Measurements from ENCODE around the gene FRMD4A.

The FRMD4A gene

DNA sequence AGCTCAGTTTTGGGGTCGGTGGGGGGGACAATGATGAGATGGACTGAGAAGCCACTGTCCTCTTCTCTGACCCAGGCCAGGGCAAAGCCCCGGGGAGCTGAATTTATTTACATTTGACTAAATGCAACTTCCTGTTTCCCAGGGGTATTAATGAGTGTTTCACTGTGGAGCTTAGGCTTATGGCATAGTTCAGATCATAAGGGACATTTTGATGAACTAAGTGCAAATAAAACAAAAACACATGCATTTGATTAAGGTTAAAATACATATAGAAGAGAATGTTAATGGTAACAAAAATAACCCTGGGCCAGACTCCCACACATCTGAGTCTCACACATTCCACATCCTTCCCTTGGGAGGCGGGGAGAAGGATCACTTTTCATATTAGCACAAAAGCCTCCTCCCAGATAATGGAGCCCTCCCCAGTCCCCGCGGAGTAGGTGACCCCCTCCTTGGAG is 320.6 kb downstream of the FRMD4A start:
- H3K27me3 ChIP-seq (replicated peaks): no peaks in the 10 kb centered on the region
- no peaks in the 10 kb centered on the region for H3K36me3 ChIP-seq (replicated peaks)
- in situ Hi-C loops (cut with HindIII; ENCODE audit: low pct_ligation_motif_present, low sequenced_read_pairs): no loop called here
- H3K4me3 ChIP-seq (ENCODE audit: low read depth, low read length): peak overlapping the region; percentile 59
- peak overlapping the region; percentile 99 for H3K27ac ChIP-seq
- peak; percentile 71 for DNase-seq
- TF ChIP-seq, protein P1, sequence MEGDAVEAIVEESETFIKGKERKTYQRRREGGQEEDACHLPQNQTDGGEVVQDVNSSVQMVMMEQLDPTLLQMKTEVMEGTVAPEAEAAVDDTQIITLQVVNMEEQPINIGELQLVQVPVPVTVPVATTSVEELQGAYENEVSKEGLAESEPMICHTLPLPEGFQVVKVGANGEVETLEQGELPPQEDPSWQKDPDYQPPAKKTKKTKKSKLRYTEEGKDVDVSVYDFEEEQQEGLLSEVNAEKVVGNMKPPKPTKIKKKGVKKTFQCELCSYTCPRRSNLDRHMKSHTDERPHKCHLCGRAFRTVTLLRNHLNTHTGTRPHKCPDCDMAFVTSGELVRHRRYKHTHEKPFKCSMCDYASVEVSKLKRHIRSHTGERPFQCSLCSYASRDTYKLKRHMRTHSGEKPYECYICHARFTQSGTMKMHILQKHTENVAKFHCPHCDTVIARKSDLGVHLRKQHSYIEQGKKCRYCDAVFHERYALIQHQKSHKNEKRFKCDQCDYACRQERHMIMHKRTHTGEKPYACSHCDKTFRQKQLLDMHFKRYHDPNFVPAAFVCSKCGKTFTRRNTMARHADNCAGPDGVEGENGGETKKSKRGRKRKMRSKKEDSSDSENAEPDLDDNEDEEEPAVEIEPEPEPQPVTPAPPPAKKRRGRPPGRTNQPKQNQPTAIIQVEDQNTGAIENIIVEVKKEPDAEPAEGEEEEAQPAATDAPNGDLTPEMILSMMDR (IDR thresholded peaks at IDR 0.05; ENCODE audit: low read depth, low read length, missing control alignments): no peak

- TF ChIP-seq, protein P1 (IDR thresholded peaks at IDR 0.05; ENCODE audit: low read depth, low read length, missing control alignments): no peak
- in situ Hi-C loops (cut with HindIII; ENCODE audit: low pct_ligation_motif_present, low sequenced_read_pairs): no loop called here
- Histone ChIP-seq H3K27ac (peak overlapping the region; percentile 99), H3K36me3 (replicated peaks) (no peaks in the 10 kb centered on the region), H3K4me3 (ENCODE audit: low read depth, low read length) (peak overlapping the region; percentile 59), H3K27me3 (replicated peaks) (no peaks in the 10 kb centered on the region)
- peak; percentile 69 for DNase-seq
Observed at GRCh38 chr10:14009371-14010100, 321.2 kb downstream of the FRMD4A start.

DNA sequence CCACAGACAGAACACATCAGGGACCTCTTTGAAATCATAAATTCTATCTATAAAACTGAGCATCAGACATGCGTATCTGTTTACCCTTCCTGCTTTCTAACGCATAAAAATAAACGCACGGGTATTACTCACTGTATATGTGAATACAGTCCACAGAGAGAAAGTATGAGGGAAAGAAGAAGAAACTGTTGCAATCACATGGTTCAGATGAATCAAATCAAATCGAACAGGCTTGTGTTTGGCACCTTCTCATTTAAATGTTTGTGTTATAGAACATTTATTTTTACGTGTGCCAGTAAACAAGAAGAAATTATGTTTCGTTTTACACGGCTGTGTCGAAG is 322.0 kb downstream of the FRMD4A start:
- TF ChIP-seq, protein P1 (IDR thresholded peaks at IDR 0.05; ENCODE audit: low read depth, low read length, missing control alignments): no peak
- in situ Hi-C loops (cut with HindIII; ENCODE audit: low pct_ligation_motif_present, low sequenced_read_pairs): no loop called here
- DNase-seq: no peak
- H3K27me3 ChIP-seq (replicated peaks): no peaks in the 10 kb centered on the region
- peak overlapping the region; percentile 59 for H3K4me3 ChIP-seq (ENCODE audit: low read depth, low read length)
- H3K36me3 ChIP-seq (replicated peaks): no peaks in the 10 kb centered on the region
- H3K27ac ChIP-seq: peak overlapping the region; percentile 99

DNA sequence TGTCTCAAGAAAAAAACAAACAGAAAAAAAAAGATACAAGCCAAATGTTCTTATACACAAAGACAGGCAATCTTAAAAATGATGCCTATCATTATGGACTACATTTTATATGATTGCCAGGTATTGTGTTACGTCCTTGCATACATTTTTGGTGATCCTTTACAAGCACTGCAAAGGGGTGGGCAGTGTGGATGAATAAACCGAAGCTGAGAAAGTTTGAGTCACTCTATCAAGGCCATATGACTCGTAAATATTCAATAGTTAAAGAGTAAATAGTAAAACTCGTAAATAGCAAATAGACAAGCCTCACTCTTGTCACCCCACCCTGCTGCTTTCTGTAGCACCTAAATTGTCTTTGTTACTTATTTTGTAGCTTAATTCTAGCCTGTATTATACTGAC is 326.2 kb downstream of the FRMD4A start:
- Histone ChIP-seq H3K36me3 (replicated peaks) (no peaks in the 10 kb centered on the region), H3K27me3 (replicated peaks) (no peaks in the 10 kb centered on the region), H3K4me3 (ENCODE audit: low read depth, low read length) (no peak overlapping the region), H3K27ac (no peak overlapping the region)
- in situ Hi-C loops (cut with HindIII; ENCODE audit: low pct_ligation_motif_present, low sequenced_read_pairs): no loop called here
- no peak for DNase-seq
- TF ChIP-seq, protein P1 (IDR thresholded peaks at IDR 0.05; ENCODE audit: low read depth, low read length, missing control alignments): no peak

GRCh38 chr10:14003517-14004184 is 327.1 kb downstream of the FRMD4A start:
- in situ Hi-C loops (cut with HindIII; ENCODE audit: low pct_ligation_motif_present, low sequenced_read_pairs): no loop called here
- Histone ChIP-seq H3K36me3 (replicated peaks) (no peaks in the 10 kb centered on the region), H3K27me3 (replicated peaks) (no peaks in the 10 kb centered on the region), H3K4me3 (ENCODE audit: low read depth, low read length) (no peak overlapping the region), H3K27ac (no peak overlapping the region)
- TF ChIP-seq, protein P1 (IDR thresholded peaks at IDR 0.05; ENCODE audit: low read depth, low read length, missing control alignments): no peak
- DNase-seq: no peak

Data from brain microvascular endothelial cell (primary cell).